Endothelial cell of umbilical vein (primary cell): ENCODE measurements around the gene CLCNKA. TPM values are rescaled to one million over a fixed set of nuclear protein-coding genes. Genes with fewer than 3 reads are reported as not detected.

Experiments
- BruUV-seq: library from RNA; stranded (reverse); fragments of 400-500 nt; replicated peaks from 2 replicates; lab custom pipeline; 2021; lab: Mats Ljungman, UMichigan
- CTCF ChIA-PET: fragments of 300-600, 350-600 bp; sonication (Branson Sonifier 250); formaldehyde crosslinking; loops from one replicate; lab custom pipeline; 2021; ENCODE audit warnings: antibody characterized with exemption, inconsistent platforms; lab: Charles Lee
- POLR2A ChIA-PET: fragments of 300-600, 350-600 bp; sonication (Branson Sonifier 250); formaldehyde crosslinking; loops from one replicate; lab custom pipeline; 2021; ENCODE audit warnings: antibody characterized with exemption, inconsistent platforms; lab: Charles Lee
- DNase-seq: peaks from one replicate; pipeline ENCODE4 v3.0.0-alpha.2; 2011; ENCODE audit warnings: low read depth, low spot score
- FAIRE-seq: peaks from 2 replicates; lab custom pipeline; 2011; peaks lifted over from hg19 to GRCh38; lab: Jason Lieb, UNC
- H2AFZ ChIP-seq: 2 replicates; pipeline ENCODE4 v1.6.0; 2012; ENCODE audit warnings: low read depth, low read length, control low read depth, inconsistent platforms
- H3K27ac ChIP-seq: 2 replicates; pipeline ENCODE4 v1.5.1; 2011; ENCODE audit warnings: low read depth, mild to moderate bottlenecking, control low read depth, low read length, moderate library complexity; ENCODE audit not compliant: insufficient read depth
- H3K27me3 ChIP-seq, 2 experiments: 2 replicates each; pipeline versions ENCODE4 v1.6.0 to v1.6.1; 2011; ENCODE audit warnings: low read length in 2 of 2, mixed read lengths in 1 of 2; ENCODE audit not compliant: control insufficient read depth in 2 of 2, insufficient read depth in 2 of 2
- H3K36me3 ChIP-seq, 2 experiments: 2 replicates in 1 of 2; 3 replicates in 1 of 2; pipeline ENCODE4 v1.5.1; 2011; ENCODE audit warnings: low read length in 2 of 2, mild to moderate bottlenecking in 1 of 2, moderate library complexity in 1 of 2; ENCODE audit not compliant: control insufficient read depth in 2 of 2, insufficient read depth in 2 of 2; ENCODE audit errors: extremely low read depth in 1 of 2
- H3K4me1 ChIP-seq: 3 replicates; pipeline ENCODE4 v1.5.1; 2011; ENCODE audit warnings: mild to moderate bottlenecking, low read length; ENCODE audit not compliant: control insufficient read depth, insufficient read depth; ENCODE audit errors: extremely low read depth
- H3K4me2 ChIP-seq: 2 replicates; pipeline ENCODE4 v1.6.1; 2011; ENCODE audit warnings: low read length, control low read depth, mixed read lengths; ENCODE audit not compliant: insufficient read depth
- H3K4me3 ChIP-seq, 3 experiments: fragments of 200-600 bp in 1 of 3; sonication (generic), shearing (Covaris generic) in 1 of 3; replicated peaks in 1 of 3; 2 replicates each; pipeline ENCODE4 v1.5.1; 2011 to 2016; ENCODE audit warnings: control low read depth in 3 of 3, low read length in 3 of 3, mild to moderate bottlenecking in 2 of 3, inconsistent platforms in 1 of 3, low read depth in 1 of 3, moderate library complexity in 1 of 3; ENCODE audit not compliant: insufficient read depth in 1 of 3
- H3K79me2 ChIP-seq: 2 replicates; pipeline ENCODE4 v1.6.0; 2012; ENCODE audit warnings: low read length, inconsistent platforms; ENCODE audit not compliant: control insufficient read depth, insufficient read depth
- H3K9ac ChIP-seq: replicated peaks from 2 replicates; pipeline ENCODE3; 2011; ENCODE audit warnings: low read length, control low read depth; ENCODE audit not compliant: insufficient read depth; ENCODE audit errors: extremely low read depth
- H3K9me1 ChIP-seq: replicated peaks from 3 replicates; pipeline ENCODE4 v1.6.0; 2011; ENCODE audit warnings: mild to moderate bottlenecking, low read length; ENCODE audit not compliant: control insufficient read depth, insufficient read depth; ENCODE audit errors: extremely low read depth
- H3K9me3 ChIP-seq: replicated peaks from 2 replicates; pipeline ENCODE4 v1.5.1; 2012; ENCODE audit warnings: low read length, inconsistent platforms; ENCODE audit not compliant: control insufficient read depth, insufficient read depth
- H4K20me1 ChIP-seq: replicated peaks from 2 replicates; pipeline ENCODE3; 2011; ENCODE audit warnings: mild to moderate bottlenecking, low read length; ENCODE audit not compliant: control insufficient read depth, insufficient read depth; ENCODE audit errors: extremely low read depth
- EZH2 ChIP-seq: IDR thresholded peaks from 2 replicates; pipeline ENCODE4 v1.6.1; 2012; ENCODE audit warnings: borderline replicate concordance, low read depth, mild to moderate bottlenecking, moderate library complexity, low read length, inconsistent platforms; ENCODE audit not compliant: severe bottlenecking
- FOS ChIP-seq: IDR thresholded peaks from 2 replicates; pipeline ENCODE4 v1.6.1; 2011; ENCODE audit warnings: mild to moderate bottlenecking, low read length, moderate library complexity, borderline replicate concordance; ENCODE audit not compliant: insufficient read depth
- GATA2 ChIP-seq: IDR thresholded peaks from 2 replicates; pipeline ENCODE4 v1.7.0; 2011; ENCODE audit warnings: low read depth, mild to moderate bottlenecking, moderate library complexity, mixed read lengths, low read length; ENCODE audit not compliant: insufficient read length, insufficient read depth
- JUN ChIP-seq: IDR thresholded peaks from 2 replicates; pipeline ENCODE4 v1.6.1; 2011; ENCODE audit warnings: borderline replicate concordance, low read depth; ENCODE audit not compliant: insufficient read length, insufficient read depth
- POLR2A ChIP-seq: IDR thresholded peaks from 2 replicates; pipeline ENCODE4 v1.6.1; 2012; ENCODE audit warnings: low read depth, mild to moderate bottlenecking, control low read depth, low read length
- POLR2AphosphoS5 ChIP-seq: IDR thresholded peaks from 2 replicates; pipeline ENCODE4 v1.6.1; 2012; ENCODE audit warnings: low read depth, mild to moderate bottlenecking, control low read depth, low read length, moderate library complexity; ENCODE audit not compliant: insufficient read depth
- dilution Hi-C: fragments of 300-500 bp; cut with MboI; formaldehyde crosslinking; loops from one replicate; pipeline ENCODE4 v1.15.0; 2019; ENCODE audit warnings: low sequenced_read_pairs; ENCODE audit not compliant: extremely low pct_ligation_motif_present
- intact Hi-C: fragments of 100-400 bp; cut with micrococcal nuclease; formaldehyde crosslinking; loops from one replicate; pipeline ENCODE4 v1.10.0; 2022
- polyA plus RNA-seq, 4 experiments: library from polyadenylated mRNA; depleted of rRNA in 3 of 4; stranded (reverse) in 3 of 4; unstranded in 1 of 4; fragments of >200 nt; gene quantifications; 2 replicates each; pipeline versions ENCODE4 v1.2.1 to v1.2.3, GENCODE V29; 2011 to 2012; ENCODE audit warnings: missing spikeins in 1 of 4
- total RNA-seq: library from RNA; stranded (reverse); gene quantifications from 2 replicates; pipeline ENCODE4 v1.2.3, GENCODE V29; 2021
- TF ChIP-seq, protein P1 (sequence below), 2 donors: IDR thresholded peaks; 1 replicate in 1 of 2; 2 replicates in 1 of 2; pipeline ENCODE4 v1.5.1; 2011; ENCODE audit warnings: low read length in 2 of 2, mild to moderate bottlenecking in 2 of 2, moderate library complexity in 2 of 2, control low read depth in 1 of 2, inconsistent platforms in 1 of 2, low read depth in 1 of 2; ENCODE audit not compliant: insufficient read depth in 1 of 2; ENCODE audit errors: extremely low read depth in 1 of 2

The CLCNKA gene
- total and polyA plus RNA-seq, 2 donors (not counting 3 experiments of a cell fraction or from before 2014, with no cell fraction given), result not detected

DNA sequence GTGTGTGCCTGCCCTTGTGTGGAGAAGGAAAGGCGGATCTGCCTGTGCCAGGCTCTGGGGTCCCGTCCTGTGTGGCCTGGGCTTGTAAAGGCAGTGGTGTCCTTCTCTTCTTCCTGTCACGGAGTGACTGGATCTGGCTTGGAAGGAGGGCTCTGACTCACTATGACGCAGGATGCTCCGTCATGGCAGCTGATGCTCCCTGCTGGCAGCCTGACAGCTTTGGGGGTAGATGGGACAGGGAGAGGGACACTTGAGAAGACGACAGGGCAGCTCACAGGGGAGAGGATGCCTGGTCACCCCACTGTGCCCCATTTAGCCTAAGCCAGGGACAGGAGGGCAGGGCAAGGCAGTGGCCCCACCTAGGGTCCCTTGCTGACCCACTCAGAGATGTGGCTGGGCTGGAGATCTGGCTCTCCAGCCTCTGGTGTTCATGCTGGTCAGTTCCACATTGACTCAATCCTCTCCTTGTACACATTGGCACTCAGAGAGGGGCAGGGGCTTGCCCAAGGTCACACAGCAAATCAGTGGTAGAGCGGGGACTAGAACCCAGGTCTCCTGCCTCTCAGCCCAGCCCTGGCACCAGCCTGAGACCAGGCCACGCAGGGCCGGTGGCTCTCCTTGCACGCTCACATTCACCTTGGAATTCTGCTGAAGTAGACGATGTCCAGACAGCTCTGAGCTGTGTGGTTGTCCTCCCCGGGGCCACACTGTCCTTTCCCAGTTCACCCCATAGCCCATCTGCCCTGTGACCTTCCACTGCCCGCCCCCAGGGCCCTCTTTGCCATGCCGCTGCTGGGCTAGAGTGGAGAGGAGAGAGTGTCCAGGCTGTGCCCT is 54.4 kb downstream of the CLCNKA start:
- BruUV-seq, result no TSS peak

More for the DNA sequence above, 54.4 kb downstream of the CLCNKA start:
- no peaks in the 10 kb centered on the region for H4K20me1 ChIP-seq
- dilution Hi-C loops, result no loop called here
- intact Hi-C loops, result no loop called here
- H3K4me2 ChIP-seq, result no peak overlapping the region
- FAIRE-seq, result peak; percentile 31
- peak overlapping the region; percentile 40 for H2AFZ ChIP-seq
- H3K9me1 ChIP-seq, result no peaks in the 10 kb centered on the region
- no peaks in the 10 kb centered on the region for H3K36me3 ChIP-seq
- H3K9ac ChIP-seq, result no peak overlapping the region
- ChIA-PET CTCF (interaction anchor here (1.0 to 13.2 kb wide), 3 partner anchors 111 to 168 kb away, joined by 3 to 353 read pairs (median 179); no protein-coding TSS in a partner anchor), POLR2A (no interaction called here)
- peak overlapping the region; percentile 38 for H3K27ac ChIP-seq
- H3K79me2 ChIP-seq, result no peaks in the 10 kb centered on the region
- DNase-seq, result peak; percentile 44
- H3K4me3 ChIP-seq, result no peak overlapping the region
- H3K9me3 ChIP-seq, result no peaks in the 10 kb centered on the region
- TF ChIP-seq JUN, result peak; percentile 34
- TF ChIP-seq FOS, result peak; percentile 52
- no peak for TF ChIP-seq POLR2A
- TF ChIP-seq POLR2AphosphoS5, result peak; percentile 22
- no peak for TF ChIP-seq EZH2
- no peak for TF ChIP-seq GATA2
- TF ChIP-seq, protein P1, sequence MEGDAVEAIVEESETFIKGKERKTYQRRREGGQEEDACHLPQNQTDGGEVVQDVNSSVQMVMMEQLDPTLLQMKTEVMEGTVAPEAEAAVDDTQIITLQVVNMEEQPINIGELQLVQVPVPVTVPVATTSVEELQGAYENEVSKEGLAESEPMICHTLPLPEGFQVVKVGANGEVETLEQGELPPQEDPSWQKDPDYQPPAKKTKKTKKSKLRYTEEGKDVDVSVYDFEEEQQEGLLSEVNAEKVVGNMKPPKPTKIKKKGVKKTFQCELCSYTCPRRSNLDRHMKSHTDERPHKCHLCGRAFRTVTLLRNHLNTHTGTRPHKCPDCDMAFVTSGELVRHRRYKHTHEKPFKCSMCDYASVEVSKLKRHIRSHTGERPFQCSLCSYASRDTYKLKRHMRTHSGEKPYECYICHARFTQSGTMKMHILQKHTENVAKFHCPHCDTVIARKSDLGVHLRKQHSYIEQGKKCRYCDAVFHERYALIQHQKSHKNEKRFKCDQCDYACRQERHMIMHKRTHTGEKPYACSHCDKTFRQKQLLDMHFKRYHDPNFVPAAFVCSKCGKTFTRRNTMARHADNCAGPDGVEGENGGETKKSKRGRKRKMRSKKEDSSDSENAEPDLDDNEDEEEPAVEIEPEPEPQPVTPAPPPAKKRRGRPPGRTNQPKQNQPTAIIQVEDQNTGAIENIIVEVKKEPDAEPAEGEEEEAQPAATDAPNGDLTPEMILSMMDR (IDR thresholded peaks at IDR 0.05; ENCODE audit: extremely low read depth in 1 of 2, insufficient read depth in 1 of 2, low read depth in 1 of 2, low read length in 2 of 2), result no peak
- no peaks in the 10 kb centered on the region for H3K27me3 ChIP-seq
- H3K4me1 ChIP-seq, result peaks cover 13% of the 10 kb centered on the region
